ENCODE data around the gene ADH1A. TPM values are rescaled to one million over a fixed set of nuclear protein-coding genes. Genes with fewer than 3 reads are reported as not detected.

Gene ADH1A
- total RNA-seq (not detected), polyA plus RNA-seq (not detected)

- no peak for DNase-seq
- 50 to 65% methylated on average over 3 of the region's 3 CpGs for WGBS, 2 donors
- H3K4me3 ChIP-seq, result no peak within 1 kb of the TSS
- no peaks in the 10 kb centered on the region for H3K36me3 ChIP-seq
- intact Hi-C loops (cut with DNase I), result no loop called here
- no peak for TF ChIP-seq EP300 (IDR thresholded peaks at IDR 0.05)
- TF ChIP-seq POLR2A (IDR thresholded peaks at IDR 0.05), result no peak
- TF ChIP-seq CTCF (IDR thresholded peaks at IDR 0.05), result no peak
- no peak for TF ChIP-seq POLR2AphosphoS5 (IDR thresholded peaks at IDR 0.05)
- H3K4me1 ChIP-seq, result no peaks in the 10 kb centered on the region
- no peaks in the 10 kb centered on the region for H3K9me3 ChIP-seq
- no peak within 1 kb of the TSS for H3K27ac ChIP-seq
- no peaks in the 10 kb centered on the region for H3K27me3 ChIP-seq
Observed at GRCh38 chr4:99290848-99291786, at the start of gene ADH1A. ADH1A (minus strand) TSS chr4:99290985; CDS start chr4:99290914, 71 bp downstream.

GRCh38 chr4:99339172-99339571 is 48.4 kb upstream of the ADH1A start:
- H3K4me1 ChIP-seq, result peaks cover 0 to 11% (median 3%) of the 10 kb centered on the region in 4 donors
- intact Hi-C loops (cut with DNase I), result no loop called here
- DNase-seq, result no peak
- 92 to 95% methylated on average over 3 of the region's 3 CpGs for WGBS, 2 donors
- no peaks in the 10 kb centered on the region for H3K27me3 ChIP-seq
- TF ChIP-seq POLR2A (IDR thresholded peaks at IDR 0.05) (no peak), CTCF (IDR thresholded peaks at IDR 0.05) (no peak), POLR2AphosphoS5 (IDR thresholded peaks at IDR 0.05) (no peak), EP300 (IDR thresholded peaks at IDR 0.05) (no peak)
- H3K27ac ChIP-seq, result no peak overlapping the region
- H3K9me3 ChIP-seq, result no peaks in the 10 kb centered on the region
- no peaks in the 10 kb centered on the region for H3K36me3 ChIP-seq
- no peak overlapping the region for H3K4me3 ChIP-seq

GRCh38 chr4:99336553-99336952 is 45.8 kb upstream of the ADH1A start:
- TF ChIP-seq CTCF (IDR thresholded peaks at IDR 0.05) (no peak), POLR2A (IDR thresholded peaks at IDR 0.05) (no peak), EP300 (IDR thresholded peaks at IDR 0.05) (peak in 3 of 4 donors; percentile 25 to 47 (median 36)), POLR2AphosphoS5 (IDR thresholded peaks at IDR 0.05) (peak; percentile 61 to 84 (median 76))
- Histone ChIP-seq H3K9me3 (no peaks in the 10 kb centered on the region), H3K4me3 (no peak overlapping the region), H3K27ac (peak overlapping the region in 3 of 4 donors; percentile 11 to 41 (median 32)), H3K27me3 (no peaks in the 10 kb centered on the region), H3K4me1 (peaks cover 0 to 11% (median 3%) of the 10 kb centered on the region in 4 donors), H3K36me3 (no peaks in the 10 kb centered on the region)
- 65% methylated on average over 4 of the region's 4 CpGs for WGBS, 2 donors
- intact Hi-C loops (cut with DNase I), result no loop called here
- DNase-seq, result no peak

- H3K9me3 ChIP-seq, result no peaks in the 10 kb centered on the region
- TF ChIP-seq POLR2A (IDR thresholded peaks at IDR 0.05) (no peak), POLR2AphosphoS5 (IDR thresholded peaks at IDR 0.05) (no peak)
- no peak overlapping the region for H3K4me3 ChIP-seq
- H3K27me3 ChIP-seq, result no peaks in the 10 kb centered on the region
- H3K4me1 ChIP-seq, result peaks cover 0 to 11% (median 3%) of the 10 kb centered on the region in 4 donors
- WGBS, 2 donors, result 30 to 76% methylated on average over 1 of the region's 1 CpG
- no peaks in the 10 kb centered on the region for H3K36me3 ChIP-seq
- DNase-seq, result no peak
- H3K27ac ChIP-seq, result no peak overlapping the region
- intact Hi-C loops (cut with DNase I), result no loop called here
Observed at GRCh38 chr4:99334880-99335279, 44.1 kb upstream of the ADH1A start.

- no peaks in the 10 kb centered on the region for H3K27me3 ChIP-seq
- 88 to 90% methylated on average over 3 of the region's 3 CpGs for WGBS, 2 donors
- DNase-seq, result no peak
- peaks cover 0 to 4% (median 1%) of the 10 kb centered on the region in 4 donors for H3K4me1 ChIP-seq
- H3K4me3 ChIP-seq, result no peak overlapping the region
- TF ChIP-seq EP300 (IDR thresholded peaks at IDR 0.05) (no peak), POLR2AphosphoS5 (IDR thresholded peaks at IDR 0.05) (no peak), POLR2A (IDR thresholded peaks at IDR 0.05) (no peak), CTCF (IDR thresholded peaks at IDR 0.05) (no peak)
- H3K27ac ChIP-seq, result peak overlapping the region in 2 of 4 donors; percentile 35 to 53
- H3K9me3 ChIP-seq, result no peaks in the 10 kb centered on the region
- H3K36me3 ChIP-seq, result no peaks in the 10 kb centered on the region
- intact Hi-C loops (cut with DNase I), result no loop called here
Observed at GRCh38 chr4:99330648-99331047, 39.9 kb upstream of the ADH1A start.

Data from sigmoid colon (tissue), 7 donors.